IPS-18a (cell line): ENCODE measurements around the gene NME3.
"Not testable (repeated sequence)": the region's sequence is repeated elsewhere in the genome, so short reads cannot be mapped to it uniquely, and the experiment has no call there.

ENCODE experiments used
- H3K27ac ChIP-seq: one replicate; pipeline ENCODE4 v1.5.1; 2013; ENCODE audit warnings: low read length
- H3K27me3 ChIP-seq: one replicate; pipeline ENCODE4 v1.6.1; 2013; ENCODE audit warnings: mild to moderate bottlenecking, low read length; ENCODE audit not compliant: control insufficient read depth, insufficient read depth
- H3K36me3 ChIP-seq: one replicate; pipeline ENCODE4 v1.6.1; 2013; ENCODE audit warnings: low read depth, low read length; ENCODE audit not compliant: control insufficient read depth
- H3K4me1 ChIP-seq: one replicate; pipeline ENCODE4 v1.6.1; 2013; ENCODE audit warnings: low read depth, low read length; ENCODE audit not compliant: control insufficient read depth
- H3K4me3 ChIP-seq: one replicate; pipeline ENCODE4 v1.5.1; 2013; ENCODE audit warnings: low read length
- H3K9ac ChIP-seq: one replicate; pipeline ENCODE4 v1.6.1; 2013; ENCODE audit warnings: mild to moderate bottlenecking, low read length, moderate library complexity
- H3K9me3 ChIP-seq: one replicate; pipeline ENCODE4 v1.6.1; 2013; ENCODE audit warnings: low read depth, low read length; ENCODE audit not compliant: control insufficient read depth

The NME3 gene

GRCh38 chr16:1810536-1810935, 39.2 kb upstream of the NME3 start:
- H3K27me3 ChIP-seq, result no peaks in the 10 kb centered on the region
- H3K9me3 ChIP-seq, result no peaks in the 10 kb centered on the region
- no peak overlapping the region for H3K9ac ChIP-seq
- no peak overlapping the region for H3K4me3 ChIP-seq
- no peaks in the 10 kb centered on the region for H3K4me1 ChIP-seq
- no peaks in the 10 kb centered on the region for H3K36me3 ChIP-seq
- no peak overlapping the region for H3K27ac ChIP-seq

GRCh38 chr16:1810106-1810505, 38.8 kb upstream of the NME3 start:
- Histone ChIP-seq H3K36me3 (no peaks in the 10 kb centered on the region), H3K4me1 (no peaks in the 10 kb centered on the region), H3K4me3 (no peak overlapping the region), H3K27me3 (no peaks in the 10 kb centered on the region), H3K27ac (no peak overlapping the region), H3K9me3 (no peaks in the 10 kb centered on the region), H3K9ac (no peak overlapping the region)

- Histone ChIP-seq H3K9me3 (no peaks in the 10 kb centered on the region), H3K36me3 (no peaks in the 10 kb centered on the region), H3K4me3 (no peak overlapping the region), H3K27ac (no peak overlapping the region), H3K9ac (no peak overlapping the region), H3K4me1 (no peaks in the 10 kb centered on the region), H3K27me3 (no peaks in the 10 kb centered on the region)
Measured at GRCh38 chr16:1809281-1809801, 38.0 kb upstream of the NME3 start.

- Histone ChIP-seq H3K36me3 (no peaks in the 10 kb centered on the region), H3K4me3 (no peak overlapping the region), H3K27me3 (no peaks in the 10 kb centered on the region), H3K9ac (no peak overlapping the region), H3K27ac (no peak overlapping the region), H3K4me1 (no peaks in the 10 kb centered on the region), H3K9me3 (no peaks in the 10 kb centered on the region)
Measured at GRCh38 chr16:1808691-1809090, 37.3 kb upstream of the NME3 start.

GRCh38 chr16:1807626-1808025, 36.3 kb upstream of the NME3 start:
- H3K9ac ChIP-seq, result no peak overlapping the region
- no peaks in the 10 kb centered on the region for H3K27me3 ChIP-seq
- no peak overlapping the region for H3K4me3 ChIP-seq
- no peaks in the 10 kb centered on the region for H3K9me3 ChIP-seq
- no peaks in the 10 kb centered on the region for H3K36me3 ChIP-seq
- no peak overlapping the region for H3K27ac ChIP-seq
- no peaks in the 10 kb centered on the region for H3K4me1 ChIP-seq

GRCh38 chr16:1800701-1801100, 29.4 kb upstream of the NME3 start:
- H3K9me3 ChIP-seq, result peaks cover 14% of the 10 kb centered on the region
- no peak overlapping the region for H3K4me3 ChIP-seq
- H3K36me3 ChIP-seq, result no peaks in the 10 kb centered on the region
- no peak overlapping the region for H3K9ac ChIP-seq
- H3K27ac ChIP-seq, result no peak overlapping the region
- no peaks in the 10 kb centered on the region for H3K27me3 ChIP-seq
- H3K4me1 ChIP-seq, result no peaks in the 10 kb centered on the region

GRCh38 chr16:1799263-1799662, 27.9 kb upstream of the NME3 start:
- not testable (repeated sequence) for H3K27me3 ChIP-seq, H3K9ac ChIP-seq, H3K4me1 ChIP-seq, H3K36me3 ChIP-seq, H3K4me3 ChIP-seq, H3K27ac ChIP-seq
- peaks cover 14% of the 10 kb centered on the region for H3K9me3 ChIP-seq

- H3K27ac ChIP-seq, result no peak overlapping the region
- H3K4me3 ChIP-seq, result no peak overlapping the region
- peaks cover 11% of the 10 kb centered on the region for H3K9me3 ChIP-seq
- H3K27me3 ChIP-seq, result no peaks in the 10 kb centered on the region
- H3K4me1 ChIP-seq, result no peaks in the 10 kb centered on the region
- H3K9ac ChIP-seq, result no peak overlapping the region
- H3K36me3 ChIP-seq, result no peaks in the 10 kb centered on the region
Measured at GRCh38 chr16:1794908-1795666, 23.7 kb upstream of the NME3 start.

GRCh38 chr16:1794221-1794871, 23.0 kb upstream of the NME3 start:
- Histone ChIP-seq H3K27ac (no peak overlapping the region), H3K4me1 (no peaks in the 10 kb centered on the region), H3K9me3 (peaks cover 11% of the 10 kb centered on the region), H3K36me3 (no peaks in the 10 kb centered on the region), H3K9ac (no peak overlapping the region), H3K27me3 (no peaks in the 10 kb centered on the region), H3K4me3 (no peak overlapping the region)

- Histone ChIP-seq H3K9me3 (peaks cover 8% of the 10 kb centered on the region), H3K4me3 (no peak within 1 kb of the TSS), H3K4me1 (no peaks in the 10 kb centered on the region), H3K36me3 (peaks cover 6% of the 10 kb centered on the region), H3K27ac (no peak within 1 kb of the TSS), H3K9ac (no peak within 1 kb of the TSS), H3K27me3 (no peaks in the 10 kb centered on the region)
Measured at GRCh38 chr16:1793578-1794220, 22.4 kb upstream of the NME3 start, which contains the start of gene IGFALS. TSS of gene IGFALS (minus strand) at chr16:1793705. CDS start at chr16:1793652, 53 bp downstream.

GRCh38 chr16:1792836-1793577, 21.7 kb upstream of the NME3 start:
- Histone ChIP-seq H3K4me1 (no peaks in the 10 kb centered on the region), H3K4me3 (no peak overlapping the region), H3K27ac (no peak overlapping the region), H3K9me3 (peaks cover 4% of the 10 kb centered on the region), H3K36me3 (peaks cover 9% of the 10 kb centered on the region), H3K9ac (no peak overlapping the region), H3K27me3 (no peaks in the 10 kb centered on the region)
